Measurements from ENCODE around the gene POPDC3. TPM values are rescaled to one million over a fixed set of nuclear protein-coding genes. Genes with fewer than 3 reads are reported as not detected.

The POPDC3 gene
- total RNA-seq, 1 experiment from 2014 or later: 0.70 TPM

DNA sequence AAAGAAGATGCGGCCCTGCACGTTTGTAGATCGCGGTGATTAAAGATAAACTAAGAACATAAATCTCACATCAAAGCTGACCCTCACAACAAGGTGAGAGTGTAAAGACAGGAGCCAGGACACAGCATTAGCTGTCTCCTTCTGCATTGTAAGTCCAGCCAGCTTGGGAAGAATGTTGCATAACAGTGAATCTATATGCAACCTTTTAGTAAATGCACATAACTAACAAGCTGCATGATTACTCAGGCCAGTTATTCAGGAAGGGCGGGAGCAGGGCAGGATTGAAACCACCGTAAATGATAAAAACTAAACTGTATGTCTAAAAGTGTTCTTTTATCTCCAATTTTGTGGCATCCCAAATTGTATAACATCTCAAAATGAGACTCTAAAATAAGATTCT, 57.1 kb downstream of the POPDC3 start:
- Histone ChIP-seq H3K4me3 (ENCODE audit: low read depth, low read length) (no peak overlapping the region), H3K27me3 (replicated peaks; ENCODE audit: control insufficient read depth, insufficient read depth, low read length) (no peaks in the 10 kb centered on the region), H3K9me3 (no peaks in the 10 kb centered on the region), H3K36me3 (ENCODE audit: control insufficient read depth, insufficient read depth, low read length) (no peaks in the 10 kb centered on the region), H3K4me1 (no peaks in the 10 kb centered on the region)
- no peak overlapping the region for H3K4me3 Mint-ChIP-seq (ENCODE audit: unreplicated experiment)
- no peaks in the 10 kb centered on the region for H3K4me1 Mint-ChIP-seq (ENCODE audit: low read depth, unreplicated experiment)
- no peaks in the 10 kb centered on the region for H3K27me3 Mint-ChIP-seq (ENCODE audit: insufficient read depth, unreplicated experiment)
- no peak for DNase-seq
- intact Hi-C loops (cut with micrococcal nuclease; ENCODE audit: unreplicated experiment): no loop called here
- no TSS peak for BruUV-seq (replicated peaks)
- no peaks in the 10 kb centered on the region for H3K9me3 Mint-ChIP-seq (ENCODE audit: unreplicated experiment)
- ChIA-PET CTCF (no interaction called here), POLR2A (no interaction called here)
- H3K27ac Mint-ChIP-seq (ENCODE audit: unreplicated experiment): no peak overlapping the region
- TF ChIP-seq, protein P1, sequence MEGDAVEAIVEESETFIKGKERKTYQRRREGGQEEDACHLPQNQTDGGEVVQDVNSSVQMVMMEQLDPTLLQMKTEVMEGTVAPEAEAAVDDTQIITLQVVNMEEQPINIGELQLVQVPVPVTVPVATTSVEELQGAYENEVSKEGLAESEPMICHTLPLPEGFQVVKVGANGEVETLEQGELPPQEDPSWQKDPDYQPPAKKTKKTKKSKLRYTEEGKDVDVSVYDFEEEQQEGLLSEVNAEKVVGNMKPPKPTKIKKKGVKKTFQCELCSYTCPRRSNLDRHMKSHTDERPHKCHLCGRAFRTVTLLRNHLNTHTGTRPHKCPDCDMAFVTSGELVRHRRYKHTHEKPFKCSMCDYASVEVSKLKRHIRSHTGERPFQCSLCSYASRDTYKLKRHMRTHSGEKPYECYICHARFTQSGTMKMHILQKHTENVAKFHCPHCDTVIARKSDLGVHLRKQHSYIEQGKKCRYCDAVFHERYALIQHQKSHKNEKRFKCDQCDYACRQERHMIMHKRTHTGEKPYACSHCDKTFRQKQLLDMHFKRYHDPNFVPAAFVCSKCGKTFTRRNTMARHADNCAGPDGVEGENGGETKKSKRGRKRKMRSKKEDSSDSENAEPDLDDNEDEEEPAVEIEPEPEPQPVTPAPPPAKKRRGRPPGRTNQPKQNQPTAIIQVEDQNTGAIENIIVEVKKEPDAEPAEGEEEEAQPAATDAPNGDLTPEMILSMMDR (IDR thresholded peaks at IDR 0.05; ENCODE audit: insufficient read depth in 1 of 2, low read depth in 1 of 2, low read length in 1 of 2, severe bottlenecking in 1 of 2, unreplicated experiment in 1 of 2): no peak
- no peaks in the 10 kb centered on the region for H3K36me3 Mint-ChIP-seq (ENCODE audit: insufficient read depth, unreplicated experiment)

DNA sequence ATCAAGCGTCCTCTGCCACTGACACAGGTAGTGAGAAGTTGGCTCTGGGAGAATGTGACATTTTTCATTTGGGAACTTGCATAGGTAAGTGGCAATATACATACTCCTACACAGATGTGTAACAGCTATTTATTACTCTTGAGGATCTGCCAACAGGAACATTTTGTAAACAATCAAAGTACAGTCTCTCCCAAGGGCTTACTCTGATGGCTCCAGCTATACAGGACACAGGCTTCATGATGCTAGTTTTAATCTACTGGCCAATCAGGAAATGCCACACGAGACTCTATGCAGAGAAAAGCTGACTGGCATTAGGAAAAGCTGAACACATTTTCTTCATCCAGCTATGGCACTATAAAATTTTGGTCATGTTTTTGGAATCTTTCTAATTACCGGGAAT, 57.8 kb downstream of the POPDC3 start:
- Histone ChIP-seq H3K4me3 (ENCODE audit: low read depth, low read length) (no peak overlapping the region), H3K36me3 (ENCODE audit: control insufficient read depth, insufficient read depth, low read length) (no peaks in the 10 kb centered on the region), H3K27me3 (replicated peaks; ENCODE audit: control insufficient read depth, insufficient read depth, low read length) (no peaks in the 10 kb centered on the region), H3K9me3 (no peaks in the 10 kb centered on the region), H3K4me1 (no peaks in the 10 kb centered on the region)
- ChIA-PET CTCF (no interaction called here), POLR2A (no interaction called here)
- intact Hi-C loops (cut with micrococcal nuclease; ENCODE audit: unreplicated experiment): no loop called here
- no peaks in the 10 kb centered on the region for H3K9me3 Mint-ChIP-seq (ENCODE audit: unreplicated experiment)
- TF ChIP-seq, protein P1 (IDR thresholded peaks at IDR 0.05; ENCODE audit: insufficient read depth in 1 of 2, low read depth in 1 of 2, low read length in 1 of 2, severe bottlenecking in 1 of 2, unreplicated experiment in 1 of 2): no peak
- no peak for DNase-seq
- no peak overlapping the region for H3K4me3 Mint-ChIP-seq (ENCODE audit: unreplicated experiment)
- BruUV-seq (replicated peaks): no TSS peak
- H3K36me3 Mint-ChIP-seq (ENCODE audit: insufficient read depth, unreplicated experiment): no peaks in the 10 kb centered on the region
- no peaks in the 10 kb centered on the region for H3K4me1 Mint-ChIP-seq (ENCODE audit: low read depth, unreplicated experiment)
- no peak overlapping the region for H3K27ac Mint-ChIP-seq (ENCODE audit: unreplicated experiment)
- H3K27me3 Mint-ChIP-seq (ENCODE audit: insufficient read depth, unreplicated experiment): no peaks in the 10 kb centered on the region

DNA sequence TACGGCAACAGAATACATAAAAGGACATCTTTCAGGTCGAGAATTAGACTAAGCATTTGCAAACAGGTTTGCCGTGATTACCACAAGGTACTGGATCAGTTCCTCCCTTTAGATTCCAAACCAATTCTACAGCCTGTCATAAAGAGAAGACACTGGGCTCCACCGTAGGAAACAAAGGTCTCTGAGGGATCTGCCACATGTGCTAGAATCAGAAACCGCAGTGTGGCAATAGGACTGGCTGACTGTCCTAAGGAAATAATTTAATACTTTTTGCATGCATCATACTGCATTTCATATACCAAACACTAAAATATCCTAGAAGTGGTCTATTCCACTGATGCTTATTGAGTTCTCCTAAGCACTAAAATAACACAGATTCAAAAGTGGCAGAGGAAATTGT, 59.2 kb downstream of the POPDC3 start:
- H3K4me3 ChIP-seq (ENCODE audit: low read depth, low read length): no peak overlapping the region
- H3K27me3 ChIP-seq (replicated peaks; ENCODE audit: control insufficient read depth, insufficient read depth, low read length): no peaks in the 10 kb centered on the region
- ChIA-PET CTCF (interaction anchor here (1.0 kb wide), 1 partner anchor 311 kb away, joined by 5 read pairs; no protein-coding TSS in a partner anchor), POLR2A (no interaction called here)
- no peak for DNase-seq
- Mint-ChIP-seq H3K36me3 (ENCODE audit: insufficient read depth, unreplicated experiment) (no peaks in the 10 kb centered on the region), H3K27me3 (ENCODE audit: insufficient read depth, unreplicated experiment) (no peaks in the 10 kb centered on the region), H3K9me3 (ENCODE audit: unreplicated experiment) (no peaks in the 10 kb centered on the region), H3K4me3 (ENCODE audit: unreplicated experiment) (no peak overlapping the region), H3K27ac (ENCODE audit: unreplicated experiment) (no peak overlapping the region), H3K4me1 (ENCODE audit: low read depth, unreplicated experiment) (peaks cover 5% of the 10 kb centered on the region)
- H3K4me1 ChIP-seq: no peaks in the 10 kb centered on the region; the same call in 1 of the 2 replicates
- BruUV-seq (replicated peaks): no TSS peak
- intact Hi-C loops (cut with micrococcal nuclease; ENCODE audit: unreplicated experiment): no loop called here
- H3K36me3 ChIP-seq (ENCODE audit: control insufficient read depth, insufficient read depth, low read length): no peaks in the 10 kb centered on the region
- no peaks in the 10 kb centered on the region for H3K9me3 ChIP-seq
- TF ChIP-seq, protein P1 (IDR thresholded peaks at IDR 0.05; ENCODE audit: insufficient read depth in 1 of 2, low read depth in 1 of 2, low read length in 1 of 2, severe bottlenecking in 1 of 2, unreplicated experiment in 1 of 2): no peak

All from Caco-2 (cell line).